Suprapubic skin (tissue), 4 donors: ENCODE results near the gene ARAP2.

ENCODE experiments used
- EP300 ChIP-seq: sonication (generic); formaldehyde crosslinking; IDR thresholded peaks from one replicate; pipeline ENCODE4 v1.6.1; 2017; ENCODE audit warnings: antibody characterized with exemption
- POLR2A ChIP-seq, 2 donors: fragments of 450-650 bp; IDR thresholded peaks; one replicate each; pipeline ENCODE4 v1.6.1; 2017; ENCODE audit warnings: antibody characterized with exemption in 2 of 2, mild to moderate bottlenecking in 2 of 2, moderate library complexity in 2 of 2
- POLR2AphosphoS5 ChIP-seq, 3 donors: sonication (generic); formaldehyde crosslinking; IDR thresholded peaks; one replicate each; pipeline ENCODE4 v1.6.1; 2017; ENCODE audit warnings: antibody characterized with exemption in 3 of 3
- TF ChIP-seq, protein P1 (sequence below), 2 donors: fragments of 200-600 bp in 1 of 2; fragments of 450-650 bp in 1 of 2; sonication (generic) in 1 of 2; IDR thresholded peaks; one replicate each; pipeline ENCODE4 v1.5.1; 2016 to 2019; ENCODE audit warnings: antibody characterized with exemption in 2 of 2, mild to moderate bottlenecking in 1 of 2, moderate library complexity in 1 of 2

DNA sequence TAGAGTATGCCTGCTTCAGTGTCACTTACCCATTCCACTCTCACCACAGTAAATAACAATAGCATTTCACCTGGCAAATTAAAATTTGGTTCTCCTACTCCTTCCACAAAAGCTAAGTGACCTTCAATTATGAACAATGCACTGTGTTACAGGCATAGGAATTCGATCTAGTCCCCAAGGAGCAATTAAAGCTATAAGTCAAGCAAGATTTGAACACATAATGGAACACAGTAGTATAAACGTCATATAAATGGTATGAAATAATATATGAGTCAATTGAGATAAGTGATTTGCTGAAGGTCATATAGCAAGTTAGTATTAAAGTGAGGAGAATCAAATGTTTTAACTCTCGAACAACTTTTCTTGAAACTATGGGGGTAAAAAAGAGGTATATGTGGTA lies 65.8 kb downstream of the ARAP2 start:
- TF ChIP-seq, protein P1, sequence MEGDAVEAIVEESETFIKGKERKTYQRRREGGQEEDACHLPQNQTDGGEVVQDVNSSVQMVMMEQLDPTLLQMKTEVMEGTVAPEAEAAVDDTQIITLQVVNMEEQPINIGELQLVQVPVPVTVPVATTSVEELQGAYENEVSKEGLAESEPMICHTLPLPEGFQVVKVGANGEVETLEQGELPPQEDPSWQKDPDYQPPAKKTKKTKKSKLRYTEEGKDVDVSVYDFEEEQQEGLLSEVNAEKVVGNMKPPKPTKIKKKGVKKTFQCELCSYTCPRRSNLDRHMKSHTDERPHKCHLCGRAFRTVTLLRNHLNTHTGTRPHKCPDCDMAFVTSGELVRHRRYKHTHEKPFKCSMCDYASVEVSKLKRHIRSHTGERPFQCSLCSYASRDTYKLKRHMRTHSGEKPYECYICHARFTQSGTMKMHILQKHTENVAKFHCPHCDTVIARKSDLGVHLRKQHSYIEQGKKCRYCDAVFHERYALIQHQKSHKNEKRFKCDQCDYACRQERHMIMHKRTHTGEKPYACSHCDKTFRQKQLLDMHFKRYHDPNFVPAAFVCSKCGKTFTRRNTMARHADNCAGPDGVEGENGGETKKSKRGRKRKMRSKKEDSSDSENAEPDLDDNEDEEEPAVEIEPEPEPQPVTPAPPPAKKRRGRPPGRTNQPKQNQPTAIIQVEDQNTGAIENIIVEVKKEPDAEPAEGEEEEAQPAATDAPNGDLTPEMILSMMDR (IDR thresholded peaks at IDR 0.05) = no peak
- TF ChIP-seq POLR2A (IDR thresholded peaks at IDR 0.05) (no peak), POLR2AphosphoS5 (IDR thresholded peaks at IDR 0.05) (no peak), EP300 (no peak)
